ENCODE data around the gene SGO2. TPM values are rescaled to one million over a fixed set of nuclear protein-coding genes. Genes with fewer than 3 reads are reported as not detected.

Gene SGO2
- total RNA-seq, 1 experiment from 2014 or later = 25.4 TPM

- Histone ChIP-seq H3K9me3 (ENCODE audit: control insufficient read depth in 1 of 2, insufficient read depth in 1 of 2, low read depth in 1 of 2, low read length in 2 of 2) (no peaks in the 10 kb centered on the region), H3K4me1 (ENCODE audit: control insufficient read depth in 1 of 2, insufficient read depth in 2 of 2, low read length in 2 of 2) (no peaks in the 10 kb centered on the region), H3K4me2 (ENCODE audit: low read length) (no peak overlapping the region), H3K79me2 (ENCODE audit: insufficient read depth, low read length) (no peaks in the 10 kb centered on the region), H3K27me3 (ENCODE audit: insufficient read depth, low read length) (no peaks in the 10 kb centered on the region), H3K36me3 (ENCODE audit: control insufficient read depth in 1 of 2, insufficient read depth in 2 of 2, low read length in 2 of 2) (no peaks in the 10 kb centered on the region), H2AFZ (ENCODE audit: low read depth, low read length, poor library complexity, severe bottlenecking) (no peak overlapping the region), H3K9ac (ENCODE audit: low read length) (no peak overlapping the region), H3K27ac (ENCODE audit: low read depth, low read length) (no peak overlapping the region), H3K9me2 (ENCODE audit: insufficient read depth) (no peaks in the 10 kb centered on the region), H3K4me3 (replicated peaks in 1 of 2; ENCODE audit: low read depth in 1 of 2, low read length in 2 of 2) (no peak overlapping the region), H4K20me1 (ENCODE audit: insufficient read depth) (no peaks in the 10 kb centered on the region)
- ChIA-PET CTCF (no interaction called here), RAD21 (ENCODE audit: low non-redundant PET in 1 of 2, low total read pairs in 2 of 2, uncharacterized antibody in 2 of 2, unreplicated experiment in 2 of 2) (no interaction called here), POLR2A (no interaction called here)
- TF ChIP-seq ZBTB33 (IDR thresholded peaks at IDR 0.05; ENCODE audit: extremely low read depth, insufficient replicate concordance, low read length) = no peak
- no peak for TF ChIP-seq FOSL1 (IDR thresholded peaks at IDR 0.05; ENCODE audit: low read depth)
- no peak for ATAC-seq
- no peak for DNase-seq (ENCODE audit: low read depth, low spot score)
- intact Hi-C loops (cut with micrococcal nuclease) = no loop called here
- BruUV-seq (replicated peaks) = no TSS peak
These were observed 58.6 kb downstream of the SGO2 start for GRCh38 chr2:200584639-200585038.

- Histone ChIP-seq H3K4me3 (replicated peaks in 1 of 2; ENCODE audit: low read depth in 1 of 2, low read length in 2 of 2) (no peak overlapping the region), H4K20me1 (ENCODE audit: insufficient read depth) (no peaks in the 10 kb centered on the region), H3K9ac (ENCODE audit: low read length) (no peak overlapping the region), H3K27ac (ENCODE audit: low read depth, low read length) (no peak overlapping the region), H3K27me3 (ENCODE audit: insufficient read depth, low read length) (no peaks in the 10 kb centered on the region), H3K79me2 (ENCODE audit: insufficient read depth, low read length) (no peaks in the 10 kb centered on the region), H3K4me1 (ENCODE audit: control insufficient read depth in 1 of 2, insufficient read depth in 2 of 2, low read length in 2 of 2) (no peaks in the 10 kb centered on the region), H3K9me2 (ENCODE audit: insufficient read depth) (no peaks in the 10 kb centered on the region), H3K9me3 (ENCODE audit: control insufficient read depth in 1 of 2, insufficient read depth in 1 of 2, low read depth in 1 of 2, low read length in 2 of 2) (no peaks in the 10 kb centered on the region), H3K4me2 (ENCODE audit: low read length) (no peak overlapping the region), H3K36me3 (ENCODE audit: control insufficient read depth in 1 of 2, insufficient read depth in 2 of 2, low read length in 2 of 2) (no peaks in the 10 kb centered on the region), H2AFZ (ENCODE audit: low read depth, low read length, poor library complexity, severe bottlenecking) (no peak overlapping the region)
- POLR2A ChIA-PET = no interaction called here
- intact Hi-C loops (cut with micrococcal nuclease) = no loop called here
- RAD21 ChIA-PET (ENCODE audit: low non-redundant PET in 1 of 2, low total read pairs in 2 of 2, uncharacterized antibody in 2 of 2, unreplicated experiment in 2 of 2) = no interaction called here
- CTCF ChIA-PET = no interaction called here
- ATAC-seq (no peak), DNase-seq (ENCODE audit: low read depth, low spot score) (no peak)
- BruUV-seq (replicated peaks) = no TSS peak
- TF ChIP-seq ATF3 (IDR thresholded peaks at IDR 0.05) (no peak), SIN3A (IDR thresholded peaks at IDR 0.05; ENCODE audit: low read depth) (no peak), MAX (IDR thresholded peaks at IDR 0.05) (no peak), ZBTB33 (IDR thresholded peaks at IDR 0.05; ENCODE audit: extremely low read depth, insufficient replicate concordance, low read length) (no peak), ZFX (IDR thresholded peaks at IDR 0.05) (no peak), SP1 (IDR thresholded peaks at IDR 0.05; ENCODE audit: low read depth) (no peak), JUND (IDR thresholded peaks at IDR 0.05) (no peak), YY1 (IDR thresholded peaks at IDR 0.05; ENCODE audit: extremely low read depth, insufficient replicate concordance, low read depth, low read length) (no peak), ZNF274 (IDR thresholded peaks at IDR 0.05; ENCODE audit: low read depth, low read length) (no peak), CEBPB (IDR thresholded peaks at IDR 0.05; ENCODE audit: low read depth) (no peak), RAD21 (IDR thresholded peaks at IDR 0.05; ENCODE audit: low read depth) (no peak)
These were observed 59.3 kb downstream of the SGO2 start for GRCh38 chr2:200585340-200585729.
